ENCODE results near the gene SIPA1L3. TPM values are rescaled to one million over a fixed set of nuclear protein-coding genes. Genes with fewer than 3 reads are reported as not detected.

Gene SIPA1L3
- polyA plus RNA-seq, 1 of the 3 experiments (the other 2 are of a cell fraction) = 11.6 TPM

- no peak overlapping the region for H3K9ac ChIP-seq
- POLR2A ChIA-PET = no interaction called here
- H2AFZ ChIP-seq (ENCODE audit: low read depth) = no peak overlapping the region
- no peak overlapping the region for H3K4me3 ChIP-seq (ENCODE audit: low read depth in 2 of 2, low read length in 1 of 2)
- no peak overlapping the region for H3K4me2 ChIP-seq
- peaks cover 99% of the 10 kb centered on the region for H3K79me2 ChIP-seq (ENCODE audit: insufficient read depth)
- no peaks in the 10 kb centered on the region for H3K9me2 ChIP-seq
- no peak for TF ChIP-seq EZH2phosphoT487 (IDR thresholded peaks at IDR 0.05; ENCODE audit: borderline replicate concordance, low read depth)
- no peak for TF ChIP-seq EP300 (IDR thresholded peaks at IDR 0.05; ENCODE audit: borderline replicate concordance in 1 of 2, low read depth in 1 of 2, low read length in 1 of 2)
- no peak for TF ChIP-seq POLR2AphosphoS5 (IDR thresholded peaks at IDR 0.05; ENCODE audit: low read depth, low read length)
- no peak for TF ChIP-seq GATA2 (CRISPR knock-in tag; IDR thresholded peaks at IDR 0.05)
- no peak for TF ChIP-seq CTCF (IDR thresholded peaks at IDR 0.05)
- TF ChIP-seq FOXJ3 (CRISPR knock-in tag; IDR thresholded peaks at IDR 0.05) = no peak
- TF ChIP-seq PBX3 (IDR thresholded peaks at IDR 0.05) = no peak
- no peak for TF ChIP-seq NRF1 (IDR thresholded peaks at IDR 0.05; ENCODE audit: low read depth, low read length)
- no peak for TF ChIP-seq NFIC (IDR thresholded peaks at IDR 0.05; ENCODE audit: borderline replicate concordance)
- no peak for TF ChIP-seq IRF3 (IDR thresholded peaks at IDR 0.05; ENCODE audit: low read depth, low read length)
- no peak for TF ChIP-seq MEF2A (IDR thresholded peaks at IDR 0.05; ENCODE audit: borderline replicate concordance, low read depth)
- TF ChIP-seq REST (IDR thresholded peaks at IDR 0.05; ENCODE audit: low read depth, low read length) = no peak
- no peak for TF ChIP-seq USF2 (IDR thresholded peaks at IDR 0.05; ENCODE audit: borderline replicate concordance, low read depth, low read length)
- TF ChIP-seq ZBTB33 (IDR thresholded peaks at IDR 0.05; ENCODE audit: borderline replicate concordance, low read depth) = no peak
- TF ChIP-seq GABPA (IDR thresholded peaks at IDR 0.05; ENCODE audit: low read depth) = no peak
- no peak for TF ChIP-seq TCF12 (IDR thresholded peaks at IDR 0.05)
- no peak for TF ChIP-seq MAX (IDR thresholded peaks at IDR 0.05; ENCODE audit: low read depth)
- CTCF ChIA-PET = interaction anchor here (0.6 to 1.5 kb wide), 4 partner anchors 9 to 179 kb away, joined by 3 to 4 read pairs (median 3); no protein-coding TSS in a partner anchor
- H3F3A ChIP-seq (replicated peaks; ENCODE audit: insufficient read depth) = peaks cover 9% of the 10 kb centered on the region
- no peaks in the 10 kb centered on the region for H4K20me1 ChIP-seq (ENCODE audit: insufficient read depth)
- 100% methylated on average over 4 of the region's 4 CpGs for WGBS (ENCODE audit: low lambda C conversion rate)
- DNase-seq = no peak
- H3K27me3 ChIP-seq (ENCODE audit: insufficient read depth) = no peaks in the 10 kb centered on the region
- H3K36me3 ChIP-seq (replicated peaks in 1 of 2; ENCODE audit: control insufficient read depth in 1 of 2, insufficient read depth in 2 of 2, low read length in 1 of 2) = peaks cover 0 to 7% of the 10 kb centered on the region in 2 experiments
- H3K9me3 ChIP-seq = 0 out of 2 replicates have a peak, but pooled peaks cover 7% of the 10 kb centered on the region
- peaks cover 5 to 14% of the 10 kb centered on the region in 2 experiments; a peak in 2 of 4 replicates for H3K4me1 ChIP-seq (ENCODE audit: control insufficient read depth in 1 of 2, insufficient read depth in 2 of 2, low read depth in 1 of 2, low read length in 1 of 2)
- peak overlapping the region in 1 of 2 experiments; percentile 14; a peak in 2 of 4 replicates for H3K27ac ChIP-seq (ENCODE audit: low read depth in 2 of 2, low read length in 1 of 2)
Observed at GRCh38 chr19:37963190-37963936, 56.4 kb downstream of the SIPA1L3 start.

Measured in SK-N-SH (cell line).